Keratinocyte (primary cell): ENCODE results near the gene CFAP157. TPM values are rescaled to one million over a fixed set of nuclear protein-coding genes. Genes with fewer than 3 reads are reported as not detected.

Experiments used
- DNase-seq: peaks from one replicate; pipeline ENCODE4 v3.0.0-alpha.2; 2011; ENCODE audit warnings: low read depth, missing footprints, low spot score
- FAIRE-seq: peaks from 2 replicates; lab custom pipeline; 2011; peaks lifted over from hg19 to GRCh38; lab: Jason Lieb, UNC
- H2AFZ ChIP-seq: 2 replicates; pipeline ENCODE4 v1.6.0; 2012; ENCODE audit warnings: low read length, control low read depth, inconsistent platforms; ENCODE audit not compliant: control insufficient read depth
- H3K27ac ChIP-seq: 2 replicates; pipeline ENCODE4 v1.5.1; 2011; ENCODE audit warnings: low read length; ENCODE audit not compliant: control insufficient read depth, insufficient read depth
- H3K27me3 ChIP-seq: 3 replicates; pipeline ENCODE4 v1.6.0; 2011; ENCODE audit warnings: low read length; ENCODE audit not compliant: control insufficient read depth, insufficient read depth; ENCODE audit errors: extremely low read depth
- H3K36me3 ChIP-seq, 2 experiments: 2 replicates in 1 of 2; 3 replicates in 1 of 2; pipeline ENCODE4 v1.5.1; 2011; ENCODE audit warnings: low read length in 2 of 2, mild to moderate bottlenecking in 1 of 2; ENCODE audit not compliant: control insufficient read depth in 2 of 2, insufficient read depth in 2 of 2; ENCODE audit errors: extremely low read depth in 1 of 2
- H3K4me1 ChIP-seq: 3 replicates; pipeline ENCODE4 v1.5.1; 2011; ENCODE audit warnings: low read length; ENCODE audit not compliant: control insufficient read depth, insufficient read depth; ENCODE audit errors: extremely low read depth
- H3K4me2 ChIP-seq: 3 replicates; pipeline ENCODE4 v1.6.0; 2011; ENCODE audit warnings: low read depth, low read length; ENCODE audit not compliant: control insufficient read depth, insufficient read depth; ENCODE audit errors: extremely low read depth
- H3K4me3 ChIP-seq, 3 experiments: fragments of 200-600 bp in 1 of 3; sonication (generic) in 1 of 3; 2 replicates in 2 of 3; 3 replicates in 1 of 3; pipeline ENCODE4 v1.5.1; 2011 to 2016; ENCODE audit warnings: low read length in 3 of 3, mild to moderate bottlenecking in 3 of 3, control low read depth in 2 of 3, inconsistent platforms in 1 of 3, low read depth in 1 of 3, mixed read lengths in 1 of 3, mixed run types in 1 of 3, moderate library complexity in 1 of 3; ENCODE audit not compliant: control insufficient read depth in 2 of 3, insufficient read depth in 2 of 3; ENCODE audit errors: extremely low read depth in 1 of 3
- H3K79me2 ChIP-seq: 2 replicates; pipeline ENCODE4 v1.6.0; 2012; ENCODE audit warnings: low read length; ENCODE audit not compliant: control insufficient read depth, insufficient read depth
- H3K9ac ChIP-seq: 3 replicates; pipeline ENCODE4 v1.6.0; 2011; ENCODE audit warnings: low read length; ENCODE audit not compliant: control insufficient read depth, insufficient read depth; ENCODE audit errors: extremely low read depth
- H3K9me1 ChIP-seq: 3 replicates; pipeline ENCODE4 v1.6.0; 2011; ENCODE audit warnings: low read length; ENCODE audit not compliant: control insufficient read depth, insufficient read depth; ENCODE audit errors: extremely low read depth
- H3K9me3 ChIP-seq: 2 replicates; pipeline ENCODE4 v1.5.1; 2012; ENCODE audit warnings: low read depth, low read length; ENCODE audit not compliant: control insufficient read depth
- H4K20me1 ChIP-seq: 3 replicates; pipeline ENCODE4 v1.6.0; 2011; ENCODE audit warnings: low read length; ENCODE audit not compliant: control insufficient read depth, insufficient read depth; ENCODE audit errors: extremely low read depth
- EZH2 ChIP-seq: IDR thresholded peaks from one replicate; pipeline ENCODE4 v1.6.1; 2012; ENCODE audit warnings: inconsistent platforms, mild to moderate bottlenecking, low read length, moderate library complexity
- dilution Hi-C: fragments of 300-500 bp; cut with MboI; formaldehyde crosslinking; loops from one replicate; pipeline ENCODE4 v1.7.0; 2020; ENCODE audit warnings: low sequenced_read_pairs; ENCODE audit not compliant: extremely low pct_ligation_motif_present
- polyA plus RNA-seq, 5 experiments: library from polyadenylated mRNA; depleted of rRNA in 3 of 5; stranded (reverse) in 3 of 5; stranded (forward) in 1 of 5; unstranded in 1 of 5; fragments of >200 nt; gene quantifications; 1 replicate in 1 of 5; 2 replicates in 3 of 5; 3 replicates in 1 of 5; pipeline versions ENCODE4 v1.2.1 to v1.2.3, GENCODE V29; 2011 to 2012; ENCODE audit warnings: missing spikeins in 2 of 5, low read depth in 1 of 5, low replicate concordance in 1 of 5
- TF ChIP-seq, protein P1 (sequence below), 3 experiments: IDR thresholded peaks in 1 of 3; conservative IDR thresholded peaks in 1 of 3; optimal IDR thresholded peaks in 1 of 3; 2 replicates in 2 of 3; 3 replicates in 1 of 3; pipeline versions ENCODE3 to v1.5.1; 2011; ENCODE audit warnings: low read length in 3 of 3, mild to moderate bottlenecking in 3 of 3, moderate library complexity in 2 of 3, control low read depth in 1 of 3, inconsistent platforms in 1 of 3; ENCODE audit not compliant: insufficient read depth in 2 of 3; ENCODE audit errors: extremely low read depth in 1 of 3

The CFAP157 gene
- polyA plus RNA-seq, 1 donor (not counting 4 experiments of a cell fraction or from before 2014, with no cell fraction given): not detected

DNA sequence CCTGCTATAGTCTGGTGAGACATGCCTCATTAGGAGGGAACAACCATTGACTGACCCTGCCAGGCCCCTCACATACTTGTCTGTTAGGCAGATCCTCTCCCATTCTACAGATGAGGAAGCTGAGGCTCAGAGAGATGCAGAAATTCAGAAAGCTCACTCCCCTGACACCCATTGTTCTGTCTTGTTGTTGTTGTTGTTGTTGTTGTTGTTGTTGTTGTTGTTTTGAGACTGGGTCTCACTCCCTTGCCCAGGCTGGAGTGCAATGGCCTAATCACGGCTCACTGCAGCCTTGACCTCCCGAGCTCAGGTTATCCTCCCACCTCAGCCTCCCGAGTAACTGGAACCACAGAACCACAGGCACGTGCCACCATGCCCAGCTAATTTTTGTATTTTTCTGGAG, 13.1 kb upstream of the CFAP157 start:
- no peak for TF ChIP-seq EZH2
- TF ChIP-seq, protein P1, sequence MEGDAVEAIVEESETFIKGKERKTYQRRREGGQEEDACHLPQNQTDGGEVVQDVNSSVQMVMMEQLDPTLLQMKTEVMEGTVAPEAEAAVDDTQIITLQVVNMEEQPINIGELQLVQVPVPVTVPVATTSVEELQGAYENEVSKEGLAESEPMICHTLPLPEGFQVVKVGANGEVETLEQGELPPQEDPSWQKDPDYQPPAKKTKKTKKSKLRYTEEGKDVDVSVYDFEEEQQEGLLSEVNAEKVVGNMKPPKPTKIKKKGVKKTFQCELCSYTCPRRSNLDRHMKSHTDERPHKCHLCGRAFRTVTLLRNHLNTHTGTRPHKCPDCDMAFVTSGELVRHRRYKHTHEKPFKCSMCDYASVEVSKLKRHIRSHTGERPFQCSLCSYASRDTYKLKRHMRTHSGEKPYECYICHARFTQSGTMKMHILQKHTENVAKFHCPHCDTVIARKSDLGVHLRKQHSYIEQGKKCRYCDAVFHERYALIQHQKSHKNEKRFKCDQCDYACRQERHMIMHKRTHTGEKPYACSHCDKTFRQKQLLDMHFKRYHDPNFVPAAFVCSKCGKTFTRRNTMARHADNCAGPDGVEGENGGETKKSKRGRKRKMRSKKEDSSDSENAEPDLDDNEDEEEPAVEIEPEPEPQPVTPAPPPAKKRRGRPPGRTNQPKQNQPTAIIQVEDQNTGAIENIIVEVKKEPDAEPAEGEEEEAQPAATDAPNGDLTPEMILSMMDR (optimal IDR thresholded peaks at IDR 0.05 in 1 of 3, IDR thresholded peaks at IDR 0.05 in 1 of 3, conservative IDR thresholded peaks at IDR 0.05 in 1 of 3; ENCODE audit: extremely low read depth in 1 of 3, insufficient read depth in 2 of 3, low read length in 3 of 3): no peak
- Histone ChIP-seq H3K79me2 (no peaks in the 10 kb centered on the region), H3K9ac (no peak overlapping the region), H3K27ac (no peak overlapping the region), H3K4me1 (no peaks in the 10 kb centered on the region), H3K4me2 (no peak overlapping the region), H4K20me1 (no peaks in the 10 kb centered on the region), H2AFZ (no peak overlapping the region), H3K9me1 (no peaks in the 10 kb centered on the region), H3K27me3 (no peaks in the 10 kb centered on the region), H3K36me3 (peaks cover 11 to 14% of the 10 kb centered on the region in 2 experiments), H3K9me3 (no peaks in the 10 kb centered on the region), H3K4me3 (no peak overlapping the region)
- dilution Hi-C loops: no loop called here
- FAIRE-seq (no peak), DNase-seq (no peak)

DNA sequence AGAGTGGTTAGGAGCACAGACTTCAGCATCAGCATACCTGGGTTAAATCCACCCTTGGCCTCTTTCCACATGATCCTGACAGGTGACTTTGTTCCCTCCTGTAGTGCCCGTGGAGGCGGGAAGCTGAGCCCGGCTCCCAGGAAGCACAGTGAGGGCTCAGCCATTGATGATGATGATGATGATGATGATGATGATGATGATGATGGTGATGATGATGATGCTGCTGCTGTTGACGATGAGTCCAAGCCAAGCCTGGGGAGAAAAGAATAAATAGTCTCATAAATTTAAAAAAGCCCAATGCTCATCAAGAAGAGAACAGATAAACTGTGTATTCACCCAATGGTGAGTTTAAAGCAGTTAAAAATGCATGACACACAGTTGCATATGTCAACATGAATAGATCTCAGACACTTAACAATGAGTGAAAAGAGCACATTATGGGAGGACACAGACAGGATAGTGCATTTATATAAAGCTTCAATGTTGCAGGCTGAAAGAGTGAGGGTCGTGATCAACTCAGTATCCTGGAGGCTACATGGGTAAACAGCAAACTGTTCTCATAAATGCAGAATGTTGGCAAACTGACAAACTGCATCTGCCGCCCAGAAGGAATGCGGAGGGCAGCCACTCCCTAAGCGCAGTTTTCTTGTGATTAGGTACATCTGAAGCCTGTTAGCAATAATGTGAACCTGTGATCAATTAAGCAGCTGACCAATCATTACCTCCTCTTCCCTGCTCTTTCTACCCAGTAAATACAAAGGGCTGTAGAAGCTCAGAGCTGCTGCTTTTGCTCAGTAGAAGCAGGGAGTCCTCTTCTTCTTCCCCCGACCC, 11.7 kb upstream of the CFAP157 start:
- Histone ChIP-seq H3K4me1 (peaks cover 4% of the 10 kb centered on the region), H3K27me3 (no peaks in the 10 kb centered on the region), H3K79me2 (no peaks in the 10 kb centered on the region), H3K9ac (no peak overlapping the region), H3K9me3 (no peaks in the 10 kb centered on the region), H4K20me1 (no peaks in the 10 kb centered on the region), H3K4me3 (no peak overlapping the region), H3K36me3 (peaks cover under 1 to 7% of the 10 kb centered on the region in 2 experiments), H3K9me1 (no peaks in the 10 kb centered on the region), H2AFZ (no peak overlapping the region), H3K27ac (no peak overlapping the region), H3K4me2 (no peak overlapping the region)
- dilution Hi-C loops: no loop called here
- DNase-seq (no peak), FAIRE-seq (no peak)
- TF ChIP-seq EZH2: no peak
